ENCODE measurements around the gene BRD3OS.

The BRD3OS gene

GRCh38 chr9:134052491-134052890 lies 27.2 kb downstream of the BRD3OS start:
- no peak for DNase-seq (ENCODE audit: low spot score)
- TF ChIP-seq CTCF (IDR thresholded peaks at IDR 0.05; ENCODE audit: extremely low read depth, missing control alignments), result no peak

- DNase-seq (ENCODE audit: low spot score), result no peak
- TF ChIP-seq CTCF (IDR thresholded peaks at IDR 0.05; ENCODE audit: extremely low read depth, missing control alignments), result no peak
These were observed 27.7 kb downstream of the BRD3OS start for GRCh38 chr9:134052941-134053340.

- no peak for TF ChIP-seq CTCF (IDR thresholded peaks at IDR 0.05; ENCODE audit: extremely low read depth, missing control alignments)
- DNase-seq (ENCODE audit: low spot score), result no peak
These were observed 28.2 kb downstream of the BRD3OS start for GRCh38 chr9:134053401-134053871.

- no peak for DNase-seq (ENCODE audit: low spot score)
These were observed 28.9 kb downstream of the BRD3OS start for GRCh38 chr9:134053941-134054761.

GRCh38 chr9:134054891-134055811 lies 29.9 kb downstream of the BRD3OS start:
- TF ChIP-seq CTCF (IDR thresholded peaks at IDR 0.05; ENCODE audit: extremely low read depth, missing control alignments), result no peak
- no peak for DNase-seq (ENCODE audit: low spot score)

More at GRCh38 chr9:134053941-134054761, 28.9 kb downstream of the BRD3OS start:
- TF ChIP-seq CTCF (IDR thresholded peaks at IDR 0.05; ENCODE audit: extremely low read depth, missing control alignments), result no peak

GRCh38 chr9:134055981-134056461 lies 30.7 kb downstream of the BRD3OS start:
- DNase-seq (ENCODE audit: low spot score), result no peak
- no peak for TF ChIP-seq CTCF (IDR thresholded peaks at IDR 0.05; ENCODE audit: extremely low read depth, missing control alignments)
